Measurements from ENCODE around the gene TJP3. TPM values are rescaled to one million over a fixed set of nuclear protein-coding genes. Genes with fewer than 3 reads are reported as not detected.

The TJP3 gene
- total RNA-seq, 3 donors from 2014 or later (not counting 1 experiment from before 2014, with no cell fraction given), result 1.1 to 2.9 (median 1.3) TPM

- no peak overlapping the region for H3K27ac Mint-ChIP-seq
- H3K4me3 Mint-ChIP-seq, result no peak overlapping the region
- ATAC-seq (no peak), DNase-seq (no peak)
- no peaks in the 10 kb centered on the region for H3K36me3 Mint-ChIP-seq
- H3K36me3 ChIP-seq (ENCODE audit: control insufficient read depth, insufficient read depth, low read length), result no peaks in the 10 kb centered on the region
- no peaks in the 10 kb centered on the region for H3K9me3 Mint-ChIP-seq
- 82% methylated on average over 20 of the region's 20 CpGs for WGBS (ENCODE audit: insufficient coverage)
- intact Hi-C loops (cut with micrococcal nuclease), result no loop called here
- no peaks in the 10 kb centered on the region for H3K4me1 ChIP-seq (ENCODE audit: control insufficient read depth, insufficient read depth, low read length)
- peaks cover 0 to 3% of the 10 kb centered on the region in 2 donors for H3K27me3 Mint-ChIP-seq (ENCODE audit: low read depth in 2 of 2)
- no peaks in the 10 kb centered on the region for H3K9me3 ChIP-seq (ENCODE audit: control insufficient read depth, insufficient read depth, low read length)
- no peaks in the 10 kb centered on the region for H3K4me1 Mint-ChIP-seq
- no peak overlapping the region for H3K27ac ChIP-seq (ENCODE audit: low read length)
- no peak overlapping the region for H3K4me3 ChIP-seq (ENCODE audit: low read length)
- H3K27me3 ChIP-seq (ENCODE audit: control insufficient read depth, insufficient read depth, low read length), result no peaks in the 10 kb centered on the region
- no peak for TF ChIP-seq CTCF (IDR thresholded peaks at IDR 0.05)
Measured at GRCh38 chr19:3733549-3734309, 25.5 kb downstream of the TJP3 start.

GRCh38 chr19:3734310-3734600 is 26.1 kb downstream of the TJP3 start:
- Histone ChIP-seq H3K27ac (ENCODE audit: low read length) (no peak overlapping the region), H3K9me3 (ENCODE audit: control insufficient read depth, insufficient read depth, low read length) (no peaks in the 10 kb centered on the region), H3K4me1 (ENCODE audit: control insufficient read depth, insufficient read depth, low read length) (no peaks in the 10 kb centered on the region), H3K36me3 (ENCODE audit: control insufficient read depth, insufficient read depth, low read length) (no peaks in the 10 kb centered on the region), H3K4me3 (ENCODE audit: low read length) (no peak overlapping the region), H3K27me3 (ENCODE audit: control insufficient read depth, insufficient read depth, low read length) (no peaks in the 10 kb centered on the region)
- intact Hi-C loops (cut with micrococcal nuclease), result no loop called here
- H3K9me3 Mint-ChIP-seq, result no peaks in the 10 kb centered on the region
- H3K27ac Mint-ChIP-seq, result no peak overlapping the region
- DNase-seq (no peak), ATAC-seq (no peak)
- no peaks in the 10 kb centered on the region for H3K36me3 Mint-ChIP-seq
- 97% methylated on average over 12 of the region's 14 CpGs for WGBS (ENCODE audit: insufficient coverage)
- no peak for TF ChIP-seq CTCF (IDR thresholded peaks at IDR 0.05)
- H3K4me3 Mint-ChIP-seq, result no peak overlapping the region
- no peaks in the 10 kb centered on the region for H3K4me1 Mint-ChIP-seq
- H3K27me3 Mint-ChIP-seq (ENCODE audit: low read depth in 2 of 2), result peaks cover 0 to 3% of the 10 kb centered on the region in 2 donors

- Mint-ChIP-seq H3K4me3 (no peak overlapping the region), H3K9me3 (no peaks in the 10 kb centered on the region), H3K4me1 (no peaks in the 10 kb centered on the region), H3K27me3 (ENCODE audit: low read depth in 2 of 2) (no peaks in the 10 kb centered on the region), H3K27ac (no peak overlapping the region), H3K36me3 (no peaks in the 10 kb centered on the region)
- DNase-seq (no peak), ATAC-seq (no peak)
- TF ChIP-seq CTCF (IDR thresholded peaks at IDR 0.05), result no peak
- Histone ChIP-seq H3K27me3 (ENCODE audit: control insufficient read depth, insufficient read depth, low read length) (no peaks in the 10 kb centered on the region), H3K4me3 (ENCODE audit: low read length) (no peak overlapping the region), H3K36me3 (ENCODE audit: control insufficient read depth, insufficient read depth, low read length) (no peaks in the 10 kb centered on the region), H3K9me3 (ENCODE audit: control insufficient read depth, insufficient read depth, low read length) (no peaks in the 10 kb centered on the region), H3K27ac (ENCODE audit: low read length) (no peak overlapping the region), H3K4me1 (ENCODE audit: control insufficient read depth, insufficient read depth, low read length) (no peaks in the 10 kb centered on the region)
- WGBS (ENCODE audit: insufficient coverage), result 88% methylated on average over 21 of the region's 21 CpGs
- intact Hi-C loops (cut with micrococcal nuclease), result no loop called here
Measured at GRCh38 chr19:3736106-3736724, 28.0 kb downstream of the TJP3 start.
